Loucy (cell line): Measurements from ENCODE around the gene SLC17A3.

Experiments used
- H2AFZ ChIP-seq: fragments of 200-600 bp; sonication (generic); 2 replicates; pipeline ENCODE4 v1.6.0; 2016; ENCODE audit warnings: antibody characterized with exemption, mild to moderate bottlenecking, low read length, moderate library complexity
- H3F3A ChIP-seq: fragments of 200-600 bp; 2 replicates; pipeline ENCODE4 v1.6.0; 2016; ENCODE audit warnings: antibody characterized with exemption, low read depth, mild to moderate bottlenecking
- H3K27me3 ChIP-seq: fragments of 200-600 bp; sonication (generic); 2 replicates; pipeline ENCODE4 v1.6.1; 2014; ENCODE audit warnings: low read length, mild to moderate bottlenecking; ENCODE audit not compliant: insufficient read depth, poor library complexity, severe bottlenecking
- H3K36me3 ChIP-seq: fragments of 200-600 bp; sonication (generic); 2 replicates; pipeline ENCODE4 v1.6.1; 2016; ENCODE audit warnings: low read length; ENCODE audit not compliant: insufficient read depth
- H3K4me1 ChIP-seq: fragments of 200-600 bp; sonication (generic); 2 replicates; pipeline ENCODE4 v1.5.1; 2014; ENCODE audit warnings: low read length, mild to moderate bottlenecking; ENCODE audit not compliant: insufficient read depth, poor library complexity, severe bottlenecking
- H3K4me2 ChIP-seq: fragments of 200-600 bp; sonication (generic); 2 replicates; pipeline ENCODE4 v1.6.0; 2014; ENCODE audit warnings: antibody characterized with exemption, low read length, low read depth, mild to moderate bottlenecking; ENCODE audit not compliant: poor library complexity, severe bottlenecking
- H3K4me3 ChIP-seq: fragments of 200-600 bp; sonication (generic); 2 replicates; pipeline ENCODE4 v1.5.1; 2014; ENCODE audit warnings: low read length, mild to moderate bottlenecking, mixed read lengths; ENCODE audit not compliant: poor library complexity, severe bottlenecking
- H3K79me2 ChIP-seq: fragments of 200-600 bp; sonication (generic); 2 replicates; pipeline ENCODE4 v1.6.1; 2014; ENCODE audit warnings: low read length; ENCODE audit not compliant: insufficient read depth
- H3K9ac ChIP-seq: fragments of 200-600 bp; sonication (generic); 2 replicates; pipeline ENCODE4 v1.6.0; 2014; ENCODE audit warnings: mild to moderate bottlenecking, low read depth, low read length, moderate library complexity; ENCODE audit not compliant: poor library complexity, severe bottlenecking
- H3K9me2 ChIP-seq: fragments of 200-600 bp; sonication (generic); replicated peaks from 2 replicates; pipeline ENCODE4 v1.6.1; 2016; ENCODE audit warnings: low read depth, low read length, mixed read lengths
- H3K9me3 ChIP-seq: fragments of 200-600 bp; sonication (generic); 2 replicates; pipeline ENCODE4 v1.6.1; 2014; ENCODE audit warnings: mild to moderate bottlenecking, antibody characterized with exemption, low read length, low read depth; ENCODE audit not compliant: insufficient read depth
- H4K20me1 ChIP-seq: fragments of 200-600 bp; sonication (generic); 2 replicates; pipeline ENCODE4 v1.6.0; 2014; ENCODE audit warnings: antibody characterized with exemption, low read length, mild to moderate bottlenecking; ENCODE audit not compliant: insufficient read depth, poor library complexity, severe bottlenecking
- EZH2phosphoT487 ChIP-seq: fragments of 200-600 bp; IDR thresholded peaks from 2 replicates; pipeline ENCODE4 v1.6.1; 2018; ENCODE audit warnings: antibody characterized with exemption, mild to moderate bottlenecking, moderate library complexity, borderline replicate concordance
- TF ChIP-seq, protein P1 (sequence below): fragments of 200-600 bp; sonication (generic); conservative IDR thresholded peaks from 2 replicates; pipeline ENCODE4 v1.5.1; 2014; ENCODE audit warnings: mild to moderate bottlenecking, antibody characterized with exemption, low read length

The SLC17A3 gene

DNA sequence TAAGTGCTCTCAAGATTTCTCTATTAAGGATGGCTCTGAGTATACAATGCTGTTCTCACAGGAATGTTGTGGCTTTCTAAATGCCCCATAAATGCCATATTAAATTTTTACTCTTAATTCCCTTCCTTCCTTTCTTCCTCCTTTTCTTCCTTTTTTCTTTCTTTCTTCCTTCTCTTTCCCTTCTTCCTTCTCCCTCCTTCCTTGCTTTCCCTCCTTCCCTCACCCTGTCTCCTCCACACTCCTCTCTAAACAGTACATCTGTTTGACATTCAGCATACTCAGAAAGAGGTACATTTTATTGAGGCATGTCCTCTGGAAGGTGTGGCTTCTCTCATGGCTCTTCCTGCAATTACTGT lies 41.8 kb downstream of the SLC17A3 start:
- Histone ChIP-seq H3K4me1 (no peaks in the 10 kb centered on the region), H3K4me2 (no peak overlapping the region)
- no peak for TF ChIP-seq EZH2phosphoT487
- TF ChIP-seq, protein P1, sequence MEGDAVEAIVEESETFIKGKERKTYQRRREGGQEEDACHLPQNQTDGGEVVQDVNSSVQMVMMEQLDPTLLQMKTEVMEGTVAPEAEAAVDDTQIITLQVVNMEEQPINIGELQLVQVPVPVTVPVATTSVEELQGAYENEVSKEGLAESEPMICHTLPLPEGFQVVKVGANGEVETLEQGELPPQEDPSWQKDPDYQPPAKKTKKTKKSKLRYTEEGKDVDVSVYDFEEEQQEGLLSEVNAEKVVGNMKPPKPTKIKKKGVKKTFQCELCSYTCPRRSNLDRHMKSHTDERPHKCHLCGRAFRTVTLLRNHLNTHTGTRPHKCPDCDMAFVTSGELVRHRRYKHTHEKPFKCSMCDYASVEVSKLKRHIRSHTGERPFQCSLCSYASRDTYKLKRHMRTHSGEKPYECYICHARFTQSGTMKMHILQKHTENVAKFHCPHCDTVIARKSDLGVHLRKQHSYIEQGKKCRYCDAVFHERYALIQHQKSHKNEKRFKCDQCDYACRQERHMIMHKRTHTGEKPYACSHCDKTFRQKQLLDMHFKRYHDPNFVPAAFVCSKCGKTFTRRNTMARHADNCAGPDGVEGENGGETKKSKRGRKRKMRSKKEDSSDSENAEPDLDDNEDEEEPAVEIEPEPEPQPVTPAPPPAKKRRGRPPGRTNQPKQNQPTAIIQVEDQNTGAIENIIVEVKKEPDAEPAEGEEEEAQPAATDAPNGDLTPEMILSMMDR, result no peak

DNA sequence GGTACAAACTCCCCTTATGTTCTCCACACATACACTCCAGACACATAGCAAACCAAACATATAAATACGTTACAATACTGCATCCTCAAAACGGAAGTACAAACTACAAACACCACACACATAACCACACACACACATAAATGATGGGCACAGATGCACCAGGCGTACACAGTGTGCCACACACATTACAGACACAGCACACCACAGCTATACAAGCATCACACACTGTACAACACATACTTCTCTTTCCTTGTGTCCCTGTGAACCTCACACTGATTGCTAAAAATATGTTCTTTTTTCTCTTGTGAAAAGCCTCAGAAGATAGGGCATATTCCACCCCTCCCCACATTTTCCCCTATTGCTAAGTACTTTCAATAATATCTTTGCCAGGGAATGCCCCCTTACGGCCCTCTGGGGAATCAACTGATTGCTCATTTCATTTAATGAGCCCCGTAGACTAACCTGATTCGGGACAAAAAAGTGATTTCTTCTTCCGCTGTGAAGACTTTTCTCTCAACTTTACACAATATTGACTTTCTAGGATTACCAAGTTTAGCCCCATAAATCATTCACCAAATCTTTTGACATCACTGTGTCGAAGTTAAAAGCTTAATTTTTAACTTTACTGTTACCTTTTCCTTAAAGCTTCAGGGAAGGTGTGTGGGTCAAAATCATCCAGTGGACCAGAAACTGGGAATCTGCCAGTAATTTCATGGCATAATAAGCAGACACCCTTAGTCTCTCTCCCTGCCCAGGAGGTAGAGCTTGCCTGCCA lies 42.3 kb downstream of the SLC17A3 start, which contains the start of gene SLC17A1:
TSS of gene SLC17A1 (minus strand) at position 521 of the 775 bp plus-strand sequence. CDS start 1,495 bp downstream, outside the sequence.
- Histone ChIP-seq H3K36me3 (no peaks in the 10 kb centered on the region), H2AFZ (no peak within 1 kb of the TSS), H3K9me2 (no peaks in the 10 kb centered on the region), H3K4me3 (no peak within 1 kb of the TSS), H3K27me3 (no peaks in the 10 kb centered on the region), H3K9ac (no peak within 1 kb of the TSS), H3F3A (no peaks in the 10 kb centered on the region), H3K79me2 (no peaks in the 10 kb centered on the region), H3K9me3 (no peaks in the 10 kb centered on the region), H3K4me2 (no peak within 1 kb of the TSS), H4K20me1 (no peaks in the 10 kb centered on the region), H3K4me1 (no peaks in the 10 kb centered on the region)
- TF ChIP-seq EZH2phosphoT487, result no peak
- TF ChIP-seq, protein P1, result no peak

More for the DNA sequence above, 41.8 kb downstream of the SLC17A3 start:
- no peaks in the 10 kb centered on the region for H3K79me2 ChIP-seq
- H3K27me3 ChIP-seq, result no peaks in the 10 kb centered on the region
- no peaks in the 10 kb centered on the region for H3K9me2 ChIP-seq
- no peaks in the 10 kb centered on the region for H3K36me3 ChIP-seq
- no peaks in the 10 kb centered on the region for H3F3A ChIP-seq
- H4K20me1 ChIP-seq, result no peaks in the 10 kb centered on the region
- H3K4me3 ChIP-seq, result no peak overlapping the region
- no peak overlapping the region for H2AFZ ChIP-seq
- no peaks in the 10 kb centered on the region for H3K9me3 ChIP-seq
- H3K9ac ChIP-seq, result no peak overlapping the region

DNA sequence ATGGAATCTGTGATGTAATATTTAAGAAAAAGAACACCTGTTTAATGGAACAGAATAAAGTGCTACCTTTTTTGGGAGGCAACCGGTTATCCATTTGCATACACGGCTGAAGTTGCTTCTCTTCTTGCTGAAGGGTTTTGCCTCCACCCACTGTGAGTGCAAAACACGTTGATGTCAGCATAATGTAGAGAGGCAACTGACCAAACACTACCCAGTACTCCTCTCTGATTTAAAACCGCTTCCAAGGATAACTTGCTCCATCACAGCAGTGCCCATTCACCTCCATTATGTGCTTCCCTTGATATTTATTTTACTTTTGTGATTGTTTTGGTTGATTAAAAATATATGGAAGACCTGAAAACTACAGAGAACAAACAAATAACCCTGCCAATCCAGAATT lies 43.6 kb downstream of the SLC17A3 start:
- Histone ChIP-seq H3F3A (no peaks in the 10 kb centered on the region), H3K36me3 (no peaks in the 10 kb centered on the region), H3K9ac (no peak overlapping the region), H3K9me2 (no peaks in the 10 kb centered on the region), H2AFZ (no peak overlapping the region), H3K4me1 (no peaks in the 10 kb centered on the region), H3K4me2 (no peak overlapping the region), H4K20me1 (no peaks in the 10 kb centered on the region), H3K9me3 (no peaks in the 10 kb centered on the region), H3K27me3 (no peaks in the 10 kb centered on the region), H3K79me2 (no peaks in the 10 kb centered on the region), H3K4me3 (no peak overlapping the region)
- TF ChIP-seq, protein P1, result no peak
- TF ChIP-seq EZH2phosphoT487, result no peak
